Neural cell (in vitro differentiated cells): Measurements from ENCODE around the gene AHSG.

Experiments used
- CTCF ChIP-seq: fragments of 450-650 bp; IDR thresholded peaks from 2 replicates; pipeline ENCODE4 v1.5.1; 2014; ENCODE audit warnings: antibody characterized with exemption, mild to moderate bottlenecking, moderate library complexity; ENCODE audit not compliant: poor library complexity, severe bottlenecking
- EP300 ChIP-seq: fragments of 450-650 bp; conservative IDR thresholded peaks from 2 replicates; pipeline ENCODE4 v1.6.1; 2014; ENCODE audit warnings: antibody characterized with exemption, mild to moderate bottlenecking, moderate library complexity; ENCODE audit not compliant: poor library complexity, severe bottlenecking
- EZH2 ChIP-seq: fragments of 200-600, 300-800 bp; shearing (Covaris generic), sonication (generic); IDR thresholded peaks from 2 replicates; pipeline ENCODE4 v1.6.1; 2014; ENCODE audit warnings: antibody characterized with exemption, low read length, borderline replicate concordance, mild to moderate bottlenecking; ENCODE audit not compliant: insufficient read depth, poor library complexity, severe bottlenecking
- MXI1 ChIP-seq: fragments of 450-650 bp; conservative IDR thresholded peaks from 2 replicates; pipeline ENCODE4 v1.6.1; 2014; ENCODE audit warnings: antibody characterized with exemption, mild to moderate bottlenecking; ENCODE audit not compliant: poor library complexity, severe bottlenecking
- REST ChIP-seq: IDR thresholded peaks from 2 replicates; pipeline ENCODE4 v1.6.1; 2012; ENCODE audit warnings: borderline replicate concordance

GRCh38 chr3:186569779-186570095 lies 43.1 kb upstream of the AHSG start:
- TF ChIP-seq CTCF (no peak), EZH2 (no peak), EP300 (no peak), MXI1 (no peak), REST (no peak)
